ENCODE results near the gene PRRG2.

Gene PRRG2

DNA sequence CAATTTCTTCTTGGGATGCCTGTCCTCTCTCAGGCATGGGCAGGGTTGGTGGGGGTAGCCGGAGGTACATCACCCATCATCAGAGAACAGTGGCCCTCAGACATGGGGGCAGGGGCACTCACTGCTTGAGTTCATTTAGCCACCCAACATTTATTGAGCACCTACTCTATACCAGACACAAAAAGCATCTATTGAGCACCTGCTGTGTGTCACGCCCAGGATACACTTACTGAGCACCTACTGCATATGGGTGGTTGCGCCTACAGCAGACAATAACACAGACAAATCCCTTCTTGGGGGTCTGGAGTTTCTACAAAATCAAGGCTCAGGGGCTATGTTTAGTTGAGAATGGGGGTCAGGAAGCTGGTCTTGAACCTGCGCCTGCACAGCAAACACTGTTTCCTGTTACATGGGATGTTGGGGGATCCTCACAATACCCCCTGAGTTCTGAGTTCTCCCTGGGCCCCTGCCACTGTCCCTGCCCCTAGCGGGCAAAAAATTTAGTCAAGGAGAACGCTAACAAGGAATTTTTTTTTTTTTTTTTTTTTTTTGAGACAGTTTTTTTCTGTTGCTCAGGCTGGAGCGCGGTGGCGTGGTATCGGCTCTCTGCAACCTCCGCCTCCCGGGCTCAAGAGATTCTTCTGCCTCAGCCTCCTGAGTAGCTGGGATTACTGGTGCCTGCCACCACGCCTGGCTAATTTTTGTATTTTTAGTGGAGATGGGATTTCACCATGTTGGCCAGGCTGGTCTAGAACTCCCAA lies 41.7 kb upstream of the PRRG2 start:
- Histone ChIP-seq H3K27me3 (replicated peaks in 2 of 5; ENCODE audit: control insufficient read depth in 4 of 5, insufficient read depth in 5 of 5, low read length in 4 of 5) (peaks cover 0 to 5% (median 3%) of the 10 kb centered on the region in 5 experiments), H3K36me3 (ENCODE audit: control insufficient read depth in 4 of 4, insufficient read depth in 4 of 4, low read length in 3 of 4) (no peaks in the 10 kb centered on the region), H3K9me3 (ENCODE audit: control extremely low read depth in 1 of 5, control insufficient read depth in 4 of 5, insufficient read depth in 2 of 5, low read depth in 1 of 5, low read length in 4 of 5) (no peaks in the 10 kb centered on the region), H3K27ac (ENCODE audit: insufficient read depth in 1 of 2, low read depth in 1 of 2, low read length in 2 of 2, poor library complexity in 1 of 2, severe bottlenecking in 2 of 2) (no peak overlapping the region), H3K4me1 (ENCODE audit: control extremely low read depth in 1 of 4, control insufficient read depth in 4 of 4, insufficient read depth in 4 of 4, low read length in 3 of 4) (peaks cover 4 to 26% (median 24%) of the 10 kb centered on the region in 4 experiments), H3K4me3 (ENCODE audit: control insufficient read depth in 1 of 7, extremely low read depth in 1 of 7, insufficient read depth in 4 of 7, low read depth in 2 of 7, low read length in 6 of 7) (no peak overlapping the region)
- ChIA-PET POLR2A (no interaction called here), CTCF (interaction anchor here (0.6 to 6.7 kb wide), 6 partner anchors 8 to 161 kb away, joined by 3 to 48 read pairs (median 3); no protein-coding TSS in a partner anchor)
- 98% methylated on average over 7 of the region's 13 CpGs for WGBS (ENCODE audit: insufficient coverage)
- no peak for DNase-seq

- ChIA-PET CTCF (interaction anchor here (0.7 to 1.2 kb wide), 3 partner anchors 39 to 1567 kb away, joined by 3 read pairs; no protein-coding TSS in a partner anchor), POLR2A (no interaction called here)
- WGBS (ENCODE audit: insufficient coverage) = 97% methylated on average over 5 of the region's 6 CpGs
- no peak for DNase-seq
- H3K36me3 ChIP-seq (ENCODE audit: control insufficient read depth in 4 of 4, insufficient read depth in 4 of 4, low read length in 3 of 4) = no peaks in the 10 kb centered on the region
- H3K27me3 ChIP-seq (replicated peaks in 2 of 5; ENCODE audit: control insufficient read depth in 4 of 5, insufficient read depth in 5 of 5, low read length in 4 of 5) = peaks cover 0 to 3% (median under 1%) of the 10 kb centered on the region in 5 experiments
- no peak overlapping the region for H3K4me3 ChIP-seq (ENCODE audit: control insufficient read depth in 1 of 7, extremely low read depth in 1 of 7, insufficient read depth in 4 of 7, low read depth in 2 of 7, low read length in 6 of 7)
- H3K27ac ChIP-seq (ENCODE audit: insufficient read depth in 1 of 2, low read depth in 1 of 2, low read length in 2 of 2, poor library complexity in 1 of 2, severe bottlenecking in 2 of 2) = no peak overlapping the region
- H3K4me1 ChIP-seq (ENCODE audit: control extremely low read depth in 1 of 4, control insufficient read depth in 4 of 4, insufficient read depth in 4 of 4, low read length in 3 of 4) = peaks cover 0 to 12% (median 10%) of the 10 kb centered on the region in 4 experiments
- no peaks in the 10 kb centered on the region for H3K9me3 ChIP-seq (ENCODE audit: control extremely low read depth in 1 of 5, control insufficient read depth in 4 of 5, insufficient read depth in 2 of 5, low read depth in 1 of 5, low read length in 4 of 5)
Measured at GRCh38 chr19:49541914-49542313, 39.2 kb upstream of the PRRG2 start.

- ChIA-PET POLR2A (no interaction called here), CTCF (interaction anchor here (0.8 to 1.4 kb wide), 4 partner anchors 11 to 66 kb away, joined by 3 to 6 read pairs (median 3); no protein-coding TSS in a partner anchor)
- H3K4me3 ChIP-seq (ENCODE audit: control insufficient read depth in 1 of 7, extremely low read depth in 1 of 7, insufficient read depth in 4 of 7, low read depth in 2 of 7, low read length in 6 of 7) = no peak overlapping the region
- over 99% methylated on average over 13 of the region's 16 CpGs for WGBS (ENCODE audit: insufficient coverage)
- peaks cover 0 to 8% (median 4%) of the 10 kb centered on the region in 4 experiments for H3K4me1 ChIP-seq (ENCODE audit: control extremely low read depth in 1 of 4, control insufficient read depth in 4 of 4, insufficient read depth in 4 of 4, low read length in 3 of 4)
- no peaks in the 10 kb centered on the region for H3K36me3 ChIP-seq (ENCODE audit: control insufficient read depth in 4 of 4, insufficient read depth in 4 of 4, low read length in 3 of 4)
- no peak overlapping the region for H3K27ac ChIP-seq (ENCODE audit: insufficient read depth in 1 of 2, low read depth in 1 of 2, low read length in 2 of 2, poor library complexity in 1 of 2, severe bottlenecking in 2 of 2)
- H3K27me3 ChIP-seq (replicated peaks in 2 of 5; ENCODE audit: control insufficient read depth in 4 of 5, insufficient read depth in 5 of 5, low read length in 4 of 5) = peaks cover 0 to 3% (median 0%) of the 10 kb centered on the region in 5 experiments
- no peak for DNase-seq
- H3K9me3 ChIP-seq (ENCODE audit: control extremely low read depth in 1 of 5, control insufficient read depth in 4 of 5, insufficient read depth in 2 of 5, low read depth in 1 of 5, low read length in 4 of 5) = no peaks in the 10 kb centered on the region
Measured at GRCh38 chr19:49542446-49542845, 38.7 kb upstream of the PRRG2 start.

DNA sequence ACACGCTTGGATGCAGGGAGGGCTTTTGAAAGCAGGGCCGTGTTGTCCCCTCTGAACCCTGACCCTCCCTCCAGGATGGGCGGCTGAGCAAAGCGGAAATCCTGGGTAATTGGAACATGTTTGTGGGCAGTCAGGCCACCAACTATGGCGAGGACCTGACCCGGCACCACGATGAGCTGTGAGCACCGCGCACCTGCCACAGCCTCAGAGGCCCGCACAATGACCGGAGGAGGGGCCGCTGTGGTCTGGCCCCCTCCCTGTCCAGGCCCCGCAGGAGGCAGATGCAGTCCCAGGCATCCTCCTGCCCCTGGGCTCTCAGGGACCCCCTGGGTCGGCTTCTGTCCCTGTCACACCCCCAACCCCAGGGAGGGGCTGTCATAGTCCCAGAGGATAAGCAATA lies 38.1 kb upstream of the PRRG2 start:
- H3K9me3 ChIP-seq (ENCODE audit: control extremely low read depth in 1 of 5, control insufficient read depth in 4 of 5, insufficient read depth in 2 of 5, low read depth in 1 of 5, low read length in 4 of 5) = no peaks in the 10 kb centered on the region
- 99% methylated on average over 14 of the region's 14 CpGs for WGBS (ENCODE audit: insufficient coverage)
- H3K27me3 ChIP-seq (replicated peaks in 2 of 5; ENCODE audit: control insufficient read depth in 4 of 5, insufficient read depth in 5 of 5, low read length in 4 of 5) = peaks cover 0 to 3% (median 0%) of the 10 kb centered on the region in 5 experiments
- ChIA-PET CTCF (interaction anchor here (0.7 to 1.5 kb wide), 5 partner anchors 10 to 38 kb away, joined by 3 to 6 read pairs (median 3); no protein-coding TSS in a partner anchor), POLR2A (no interaction called here)
- H3K27ac ChIP-seq (ENCODE audit: insufficient read depth in 1 of 2, low read depth in 1 of 2, low read length in 2 of 2, poor library complexity in 1 of 2, severe bottlenecking in 2 of 2) = no peak overlapping the region
- no peaks in the 10 kb centered on the region for H3K36me3 ChIP-seq (ENCODE audit: control insufficient read depth in 4 of 4, insufficient read depth in 4 of 4, low read length in 3 of 4)
- DNase-seq = no peak
- no peak overlapping the region for H3K4me3 ChIP-seq (ENCODE audit: control insufficient read depth in 1 of 7, extremely low read depth in 1 of 7, insufficient read depth in 4 of 7, low read depth in 2 of 7, low read length in 6 of 7)
- H3K4me1 ChIP-seq (ENCODE audit: control extremely low read depth in 1 of 4, control insufficient read depth in 4 of 4, insufficient read depth in 4 of 4, low read length in 3 of 4) = peaks cover 0 to 2% (median 0%) of the 10 kb centered on the region in 4 experiments

DNA sequence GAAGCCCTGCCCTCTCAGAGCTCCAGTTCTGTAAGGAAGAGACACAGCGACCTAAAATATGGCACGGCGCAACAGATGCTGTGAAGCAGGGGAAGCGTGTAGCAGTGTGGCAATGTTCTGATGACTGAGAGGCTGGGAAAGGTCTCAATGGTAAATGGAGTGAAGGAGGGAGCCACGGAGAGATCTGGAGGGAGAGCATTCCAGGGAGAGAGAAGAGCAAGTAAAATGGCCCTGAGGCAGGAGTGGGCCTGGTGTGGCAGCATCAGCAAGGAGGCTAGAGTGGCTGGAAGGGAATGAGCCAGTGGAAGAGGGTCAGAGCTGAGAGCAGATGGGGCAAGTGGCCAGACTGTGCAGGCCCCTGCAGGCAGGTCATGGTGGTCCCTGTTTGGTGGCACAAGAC lies 37.0 kb upstream of the PRRG2 start:
- no peak overlapping the region for H3K4me3 ChIP-seq (ENCODE audit: control insufficient read depth in 1 of 7, extremely low read depth in 1 of 7, insufficient read depth in 4 of 7, low read depth in 2 of 7, low read length in 6 of 7)

DNA sequence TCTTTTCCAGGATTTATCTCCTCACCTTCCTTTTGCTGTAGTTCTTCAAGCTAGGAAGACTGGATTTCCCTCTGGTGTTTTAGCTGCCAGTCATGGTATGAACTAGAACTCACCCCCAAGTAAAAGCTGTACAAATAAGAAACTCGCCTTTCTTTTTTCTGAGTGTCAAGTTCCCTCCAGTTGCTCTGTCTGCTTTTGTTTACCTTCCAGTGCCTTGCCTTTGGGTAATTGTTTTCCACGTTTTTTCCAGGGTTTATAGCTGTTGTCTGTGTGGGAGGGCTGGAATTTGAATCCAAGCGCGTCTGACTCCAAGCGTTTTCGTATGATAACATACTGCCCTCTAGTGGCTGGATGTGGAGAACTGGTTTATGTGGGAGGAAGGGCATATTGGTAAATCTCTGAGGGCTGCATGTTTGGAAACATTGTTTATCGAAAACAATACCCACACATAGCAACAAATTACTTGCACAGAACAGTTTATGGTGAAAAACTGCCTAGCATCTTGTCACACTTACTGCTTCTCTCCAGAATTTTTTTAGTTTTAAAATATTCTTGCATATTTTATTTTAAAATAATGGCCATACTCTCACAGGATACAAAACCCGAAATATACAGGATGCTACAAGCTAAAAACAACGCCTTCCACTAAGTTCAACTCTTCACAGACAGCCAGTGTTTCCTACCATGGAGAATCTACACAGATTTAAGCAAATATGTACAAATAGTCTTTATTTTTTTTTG lies 34.1 kb upstream of the PRRG2 start:
- H3K9me3 ChIP-seq (ENCODE audit: control extremely low read depth in 1 of 5, control insufficient read depth in 4 of 5, insufficient read depth in 2 of 5, low read depth in 1 of 5, low read length in 4 of 5) = no peaks in the 10 kb centered on the region
- no peak overlapping the region for H3K27ac ChIP-seq (ENCODE audit: insufficient read depth in 1 of 2, low read depth in 1 of 2, low read length in 2 of 2, poor library complexity in 1 of 2, severe bottlenecking in 2 of 2)
- peaks cover 0 to 8% (median 2%) of the 10 kb centered on the region in 4 experiments for H3K4me1 ChIP-seq (ENCODE audit: control extremely low read depth in 1 of 4, control insufficient read depth in 4 of 4, insufficient read depth in 4 of 4, low read length in 3 of 4)
- H3K27me3 ChIP-seq (replicated peaks in 2 of 5; ENCODE audit: control insufficient read depth in 4 of 5, insufficient read depth in 5 of 5, low read length in 4 of 5) = no peaks in the 10 kb centered on the region
- no CpG with 5 or more reads among the region's 9 CpGs for whole genome bisulfite sequencing (ENCODE audit: insufficient coverage)
- no peaks in the 10 kb centered on the region for H3K36me3 ChIP-seq (ENCODE audit: control insufficient read depth in 4 of 4, insufficient read depth in 4 of 4, low read length in 3 of 4)
- peak; percentile 80 to 89 (median 85) for DNase-seq
- ChIA-PET CTCF (interaction anchor here (0.6 to 9.5 kb wide), 14 partner anchors 10 to 1444 kb away, joined by 3 to 69 read pairs (median 5); partner anchors contain the start of genes PRMT1 and RCN3), POLR2A (interaction anchor here (0.9 to 1.2 kb wide), 2 partner anchors 33 to 44 kb away, joined by 3 to 4 read pairs; no protein-coding TSS in a partner anchor)
- no peak overlapping the region for H3K4me3 ChIP-seq (ENCODE audit: control insufficient read depth in 1 of 7, extremely low read depth in 1 of 7, insufficient read depth in 4 of 7, low read depth in 2 of 7, low read length in 6 of 7)

More for the DNA sequence above, 37.0 kb upstream of the PRRG2 start:
- Histone ChIP-seq H3K9me3 (ENCODE audit: control extremely low read depth in 1 of 5, control insufficient read depth in 4 of 5, insufficient read depth in 2 of 5, low read depth in 1 of 5, low read length in 4 of 5) (no peaks in the 10 kb centered on the region), H3K27ac (ENCODE audit: insufficient read depth in 1 of 2, low read depth in 1 of 2, low read length in 2 of 2, poor library complexity in 1 of 2, severe bottlenecking in 2 of 2) (no peak overlapping the region), H3K36me3 (ENCODE audit: control insufficient read depth in 4 of 4, insufficient read depth in 4 of 4, low read length in 3 of 4) (no peaks in the 10 kb centered on the region), H3K27me3 (replicated peaks in 2 of 5; ENCODE audit: control insufficient read depth in 4 of 5, insufficient read depth in 5 of 5, low read length in 4 of 5) (peaks cover 0 to 2% (median 0%) of the 10 kb centered on the region in 5 experiments), H3K4me1 (ENCODE audit: control extremely low read depth in 1 of 4, control insufficient read depth in 4 of 4, insufficient read depth in 4 of 4, low read length in 3 of 4) (peaks cover 0 to 8% (median 1%) of the 10 kb centered on the region in 4 experiments)
- POLR2A ChIA-PET = no interaction called here
- CTCF ChIA-PET = interaction anchor here (1.1 to 1.5 kb wide), 2 partner anchors 9 to 25 kb away, joined by 3 to 6 read pairs; no protein-coding TSS in a partner anchor
- WGBS (ENCODE audit: insufficient coverage) = 59% methylated on average over 5 of the region's 5 CpGs
- no peak for DNase-seq

Data from common myeloid progenitor, CD34-positive (primary cell).